ENCODE measurements around the gene NSMCE1.

Gene NSMCE1

DNA sequence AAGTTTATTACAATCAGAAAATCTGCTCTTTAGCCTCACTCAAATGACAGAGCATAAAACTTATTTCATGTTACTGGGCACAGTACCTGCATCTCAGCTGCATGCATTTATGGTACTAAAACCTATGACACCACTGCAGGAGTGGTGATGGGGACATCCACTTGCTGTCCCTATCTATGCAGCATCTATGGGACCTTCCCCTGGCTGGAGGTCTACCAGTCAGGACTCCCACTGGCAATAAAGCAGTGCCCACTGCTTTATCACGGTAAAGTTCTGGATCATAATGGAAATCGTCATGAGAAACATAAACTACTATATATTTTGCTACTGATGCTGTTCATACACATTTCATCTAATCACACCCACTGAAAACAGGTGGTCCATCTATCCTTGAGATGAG, 26.2 kb downstream of the NSMCE1 start:
- peak in 1 of 2 donors; percentile 47 for DNase-seq
- Histone ChIP-seq H3K4me3 (peak overlapping the region; percentile 34 to 42), H3K27ac (peak overlapping the region; percentile 78 to 80), H3K36me3 (no peaks in the 10 kb centered on the region), H3K27me3 (no peaks in the 10 kb centered on the region), H3K9me3 (no peaks in the 10 kb centered on the region), H3K4me1 (peaks cover 0 to 77% (median 57%) of the 10 kb centered on the region in 4 donors)
- TF ChIP-seq CTCF (IDR thresholded peaks at IDR 0.05), result no peak
- intact Hi-C loops (cut with DNase I; ENCODE audit: low total_unique reads), result loop anchor here (5.0 kb wide), 1 partner anchor 85 kb away; no protein-coding TSS in a partner anchor

- no peak overlapping the region for H3K4me3 ChIP-seq
- no peaks in the 10 kb centered on the region for H3K27me3 ChIP-seq
- H3K9me3 ChIP-seq, result no peaks in the 10 kb centered on the region
- intact Hi-C loops (cut with DNase I; ENCODE audit: low total_unique reads), result loop anchor here (5.0 kb wide), 1 partner anchor 86 kb away; no protein-coding TSS in a partner anchor
- peaks cover 0 to 82% (median 60%) of the 10 kb centered on the region in 4 donors for H3K4me1 ChIP-seq
- no peak for TF ChIP-seq CTCF (IDR thresholded peaks at IDR 0.05)
- H3K36me3 ChIP-seq, result no peaks in the 10 kb centered on the region
- peak overlapping the region; percentile 78 to 80 for H3K27ac ChIP-seq
- DNase-seq, result no peak
Measured at GRCh38 chr16:27241658-27242057, 26.9 kb downstream of the NSMCE1 start.

DNA sequence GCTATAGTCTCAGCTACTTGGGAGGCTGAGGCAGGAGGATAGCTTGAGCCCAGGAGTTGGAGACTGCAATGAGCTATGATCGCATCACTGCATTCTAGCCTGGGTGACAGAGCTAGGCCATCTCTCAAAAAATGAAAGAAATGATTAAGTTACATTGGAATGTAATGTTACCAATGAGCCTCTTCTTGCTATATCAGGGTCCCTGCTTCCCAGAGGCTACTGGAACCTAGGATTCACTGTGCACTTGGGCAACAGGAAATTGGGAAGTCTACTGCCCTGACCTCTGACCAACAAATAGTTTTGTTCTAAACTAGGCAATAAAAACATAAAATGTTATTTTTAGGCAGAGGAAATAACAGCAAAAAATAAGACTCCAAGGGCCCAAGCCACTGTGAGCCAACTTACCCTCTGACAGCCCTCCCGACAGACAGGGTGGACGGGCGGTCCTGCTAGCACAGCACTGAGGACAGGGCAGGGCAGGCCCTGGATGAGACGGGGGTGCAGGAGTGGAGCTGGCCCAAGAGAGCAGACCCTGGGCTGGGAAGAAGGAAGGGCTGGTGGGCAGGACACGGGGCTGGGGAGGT, 27.5 kb downstream of the NSMCE1 start:
- Histone ChIP-seq H3K4me1 (peaks cover 0 to 77% (median 60%) of the 10 kb centered on the region in 4 donors), H3K9me3 (no peaks in the 10 kb centered on the region), H3K27ac (peak overlapping the region; percentile 78 to 80), H3K27me3 (no peaks in the 10 kb centered on the region), H3K4me3 (no peak overlapping the region), H3K36me3 (no peaks in the 10 kb centered on the region)
- TF ChIP-seq CTCF (IDR thresholded peaks at IDR 0.05), result no peak
- intact Hi-C loops (cut with DNase I; ENCODE audit: low total_unique reads), result loop anchor here (5.0 kb wide), 1 partner anchor 86 kb away; no protein-coding TSS in a partner anchor
- DNase-seq, result peak in 1 of 2 donors; percentile 69

DNA sequence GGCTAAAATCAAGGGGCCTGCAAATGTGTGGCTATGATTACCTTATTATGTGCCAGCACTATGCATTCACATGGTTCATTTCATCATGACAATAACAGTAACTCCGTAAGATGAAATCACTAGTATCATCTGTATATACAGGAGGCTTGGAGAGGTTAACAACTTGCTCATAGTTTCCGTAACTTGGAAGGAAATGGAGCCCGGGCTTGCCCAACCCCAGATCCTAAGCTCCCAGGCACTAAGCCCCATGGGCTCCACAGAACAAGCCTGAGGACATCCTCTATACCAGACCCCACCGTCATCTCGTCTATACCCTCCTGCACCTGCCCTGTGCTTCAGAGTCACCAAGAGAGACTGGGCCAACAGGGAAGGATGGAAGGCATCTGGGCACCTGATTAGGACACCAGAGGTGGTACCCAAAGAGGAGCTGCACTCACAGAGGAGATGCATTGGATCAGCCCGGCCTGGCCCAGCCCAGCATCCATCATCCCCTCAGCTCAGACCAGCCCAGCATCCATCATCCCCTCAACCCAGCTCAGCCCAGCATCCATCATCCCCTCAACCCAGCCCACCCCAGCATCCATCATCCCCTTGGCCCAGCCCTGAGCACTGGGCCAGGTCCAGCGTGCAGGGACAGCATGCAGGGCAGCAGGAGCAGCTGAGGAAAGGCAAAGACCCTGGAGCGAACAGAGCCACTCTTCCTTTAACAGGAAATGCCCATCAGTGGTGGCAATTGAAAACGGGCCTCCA, 28.5 kb downstream of the NSMCE1 start:
- Histone ChIP-seq H3K27me3 (no peaks in the 10 kb centered on the region), H3K36me3 (no peaks in the 10 kb centered on the region), H3K9me3 (no peaks in the 10 kb centered on the region), H3K27ac (peak overlapping the region; percentile 78 to 80), H3K4me1 (peaks cover 0 to 77% (median 67%) of the 10 kb centered on the region in 4 donors), H3K4me3 (no peak overlapping the region)
- TF ChIP-seq CTCF (IDR thresholded peaks at IDR 0.05), result no peak
- peak in 1 of 2 donors; percentile 58 for DNase-seq
- intact Hi-C loops (cut with DNase I; ENCODE audit: low total_unique reads), result loop anchor here (5.0 kb wide), 1 partner anchor 87 kb away; no protein-coding TSS in a partner anchor

DNA sequence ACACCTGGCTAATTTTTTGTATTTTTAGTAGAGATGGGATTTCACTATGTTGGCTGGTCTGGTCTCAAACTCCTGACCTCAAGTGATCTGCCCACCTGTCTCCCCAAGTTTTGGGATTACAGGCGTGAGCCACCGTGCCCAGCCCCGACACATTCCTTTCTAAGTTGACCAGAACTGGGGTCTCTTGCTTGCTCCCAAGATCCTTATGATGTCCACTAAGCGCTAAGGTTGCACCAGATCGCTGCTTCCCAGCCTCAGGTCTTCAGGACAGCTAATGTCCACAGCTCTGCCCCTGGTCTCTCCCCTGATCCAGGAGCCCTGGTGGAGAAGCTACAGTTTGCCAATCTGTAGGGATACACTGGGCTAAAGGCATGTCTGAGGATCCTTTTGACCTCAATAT, 29.5 kb downstream of the NSMCE1 start:
- H3K27ac ChIP-seq, result peak overlapping the region; percentile 17 to 78
- H3K9me3 ChIP-seq, result no peaks in the 10 kb centered on the region
- no peak for DNase-seq
- peaks cover 0 to 67% (median 60%) of the 10 kb centered on the region in 4 donors for H3K4me1 ChIP-seq
- H3K4me3 ChIP-seq, result no peak overlapping the region
- TF ChIP-seq CTCF (IDR thresholded peaks at IDR 0.05), result no peak
- H3K36me3 ChIP-seq, result peaks cover 0 to 2% (median 0%) of the 10 kb centered on the region in 3 donors
- H3K27me3 ChIP-seq, result no peaks in the 10 kb centered on the region
- intact Hi-C loops (cut with DNase I; ENCODE audit: low total_unique reads), result no loop called here

Data from tibial artery (tissue), 4 donors.